Measurements from ENCODE around the gene TIMM29.

Gene TIMM29

DNA sequence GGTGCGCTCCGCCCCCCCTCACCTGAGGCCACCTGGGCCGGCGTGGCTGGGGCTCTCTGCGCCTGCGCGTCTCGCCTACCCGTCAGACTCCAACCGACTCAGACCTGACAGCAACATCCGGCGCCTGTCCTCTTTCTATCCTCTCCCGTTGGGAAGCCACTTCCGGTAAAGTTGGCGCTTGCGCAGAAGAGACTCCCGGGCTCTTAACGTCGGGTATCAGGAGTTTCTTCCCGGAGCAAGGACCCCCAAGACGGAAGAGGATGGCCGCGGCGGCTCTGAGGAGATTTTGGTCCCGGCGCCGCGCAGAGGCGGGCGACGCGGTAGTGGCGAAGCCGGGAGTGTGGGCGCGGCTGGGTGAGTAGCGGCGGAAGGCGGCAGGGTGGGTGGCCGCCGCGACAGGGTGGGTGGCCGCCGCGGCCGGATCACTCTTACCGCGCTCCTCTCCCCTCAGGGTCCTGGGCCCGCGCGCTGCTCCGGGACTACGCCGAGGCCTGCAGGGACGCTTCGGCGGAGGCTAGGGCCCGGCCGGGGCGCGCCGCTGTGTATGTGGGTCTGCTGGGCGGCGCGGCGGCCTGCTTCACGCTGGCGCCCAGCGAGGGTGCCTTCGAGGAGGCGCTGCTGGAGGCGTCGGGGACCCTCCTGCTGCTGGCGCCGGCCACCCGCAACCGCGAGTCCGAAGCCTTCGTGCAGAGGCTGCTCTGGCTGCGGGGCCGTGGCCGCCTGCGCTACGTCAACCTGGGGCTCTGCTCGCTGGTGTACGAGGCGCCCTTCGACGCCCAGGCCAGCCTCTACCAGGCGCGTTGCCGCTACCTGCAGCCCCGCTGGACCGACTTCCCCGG lies at the start of gene TIMM29, which contains the start of gene YIPF2:
Gene TIMM29 (plus strand): TSS at position 249 of the 839 bp plus-strand sequence. CDS start 12 bp downstream, at position 261.
Gene YIPF2 (minus strand): TSS at position 77 of the 839 bp plus-strand sequence. CDS start 229 bp downstream, outside the sequence.
- DNase-seq (ENCODE audit: low read depth, low spot score): peak; percentile 88

DNA sequence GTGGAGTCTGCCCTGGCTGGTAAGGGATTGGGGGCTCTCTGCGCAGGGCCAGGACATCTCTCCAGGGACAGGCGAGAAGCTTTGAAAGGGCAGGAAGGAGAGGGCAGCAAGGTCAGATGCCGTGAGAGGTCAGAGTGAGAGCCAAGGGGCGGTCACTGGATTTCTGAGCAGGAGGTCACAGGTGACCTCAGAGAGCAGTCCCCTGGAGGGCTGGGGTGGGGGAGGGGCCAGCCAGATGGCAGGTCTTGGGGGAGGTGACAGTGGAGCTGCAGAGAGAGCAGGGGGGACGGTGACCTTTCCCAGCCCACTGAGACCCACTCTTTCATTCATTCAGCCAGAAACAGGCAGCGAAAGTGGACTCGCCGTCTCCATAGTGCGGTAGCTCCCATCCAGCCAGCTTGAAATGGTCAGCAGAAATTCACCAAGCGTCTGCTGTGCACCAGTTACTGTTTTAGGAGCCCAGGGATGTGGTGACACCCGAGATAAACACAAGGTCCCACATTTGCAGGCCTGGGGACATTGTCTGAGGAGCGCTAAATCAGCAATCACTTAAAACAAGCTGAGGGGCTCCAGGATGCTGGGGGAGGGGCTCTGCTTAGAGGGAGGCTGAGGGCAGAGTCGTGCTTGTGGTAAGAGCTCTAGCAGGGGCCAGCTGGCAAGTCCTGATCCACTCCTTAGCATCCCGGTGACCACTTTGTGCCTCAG lies 47.1 kb upstream of the TIMM29 start:
- no peak for DNase-seq (ENCODE audit: low read depth, low spot score)

DNA sequence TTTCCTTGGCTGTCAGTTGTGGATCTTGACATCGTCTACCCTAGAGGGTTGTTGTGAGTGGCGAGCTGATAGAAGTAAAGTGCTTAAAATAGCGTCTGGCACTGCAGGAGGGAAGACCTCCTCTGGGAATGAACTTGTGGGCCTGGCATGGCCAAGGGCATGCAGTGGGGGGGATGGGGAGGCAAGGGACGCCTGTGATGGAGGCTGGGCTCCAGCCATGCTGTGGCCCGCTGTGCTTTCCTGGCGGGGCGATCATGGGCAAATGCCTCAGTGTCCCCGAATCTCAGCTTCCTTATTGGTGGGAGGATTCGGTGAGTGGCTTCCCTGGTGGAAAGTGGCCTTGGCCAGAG lies 46.5 kb upstream of the TIMM29 start:
- DNase-seq (ENCODE audit: low read depth, low spot score): no peak

DNA sequence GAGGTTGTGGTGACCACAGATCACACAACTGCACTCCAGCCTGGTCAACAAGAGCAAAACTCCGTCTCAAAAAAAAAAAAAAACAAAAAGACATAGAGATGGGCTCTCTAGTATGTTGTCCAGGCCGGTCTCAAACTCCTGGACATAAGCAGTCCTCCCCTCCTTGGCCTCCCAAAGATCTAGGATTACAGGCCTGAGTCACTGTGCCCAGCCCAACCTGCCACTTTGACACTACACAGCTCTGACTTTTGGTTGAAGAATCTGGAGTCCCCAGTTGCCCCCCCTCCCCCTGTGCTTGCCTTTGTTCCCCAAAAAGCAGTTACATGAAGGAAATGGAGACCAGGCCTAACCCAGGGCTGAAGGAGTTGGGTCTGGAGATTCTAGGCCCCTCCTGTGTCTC lies 44.3 kb upstream of the TIMM29 start:
- no peak for DNase-seq (ENCODE audit: low read depth, low spot score)

DNA sequence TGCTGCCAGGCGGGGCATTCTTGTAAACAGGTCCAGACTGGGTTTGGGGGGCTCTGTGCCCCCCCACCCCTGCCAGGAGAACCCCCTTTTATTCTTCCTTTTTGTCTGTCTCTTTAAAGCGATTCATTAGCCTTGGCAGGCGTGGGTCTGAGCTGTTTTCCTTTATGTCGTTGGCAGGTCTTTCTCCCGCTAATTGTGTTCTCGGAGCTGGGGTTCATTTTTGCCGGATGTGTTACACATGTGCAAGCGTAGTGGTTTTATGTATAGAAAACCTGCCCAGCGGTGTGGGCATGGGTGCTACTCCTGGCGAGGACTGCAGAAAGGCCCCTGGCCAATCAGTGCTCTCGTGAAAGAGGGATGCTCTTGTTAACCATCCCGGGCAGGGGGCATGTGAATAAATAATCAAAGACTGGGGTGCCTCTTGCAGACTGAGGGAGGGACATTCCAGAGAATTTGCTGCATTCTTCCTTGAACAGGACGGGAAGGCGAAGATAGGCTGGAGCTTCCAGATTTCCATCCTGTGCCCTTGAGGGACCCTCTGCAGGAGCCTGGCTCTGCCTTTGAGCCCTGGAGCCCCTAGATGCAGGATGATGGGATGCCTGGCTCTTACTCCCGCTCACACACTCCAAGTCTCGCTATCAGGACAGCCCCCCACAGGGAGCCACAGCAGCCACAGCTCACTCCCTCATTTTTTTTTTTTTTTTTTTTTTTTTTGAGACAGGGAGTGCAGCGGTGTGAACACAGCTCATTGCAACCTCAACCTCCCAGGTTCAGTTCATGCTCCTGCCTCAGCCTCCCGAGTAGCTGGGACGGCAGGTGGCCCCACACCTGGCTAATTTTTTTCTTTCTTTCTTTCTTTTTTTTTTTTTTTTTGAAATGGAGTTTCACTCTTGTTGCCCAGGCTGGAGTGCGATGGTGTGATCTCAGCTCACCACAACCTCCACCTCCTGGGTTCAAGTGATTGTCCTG lies 43.1 kb upstream of the TIMM29 start:
- DNase-seq (ENCODE audit: low read depth, low spot score): no peak

DNA sequence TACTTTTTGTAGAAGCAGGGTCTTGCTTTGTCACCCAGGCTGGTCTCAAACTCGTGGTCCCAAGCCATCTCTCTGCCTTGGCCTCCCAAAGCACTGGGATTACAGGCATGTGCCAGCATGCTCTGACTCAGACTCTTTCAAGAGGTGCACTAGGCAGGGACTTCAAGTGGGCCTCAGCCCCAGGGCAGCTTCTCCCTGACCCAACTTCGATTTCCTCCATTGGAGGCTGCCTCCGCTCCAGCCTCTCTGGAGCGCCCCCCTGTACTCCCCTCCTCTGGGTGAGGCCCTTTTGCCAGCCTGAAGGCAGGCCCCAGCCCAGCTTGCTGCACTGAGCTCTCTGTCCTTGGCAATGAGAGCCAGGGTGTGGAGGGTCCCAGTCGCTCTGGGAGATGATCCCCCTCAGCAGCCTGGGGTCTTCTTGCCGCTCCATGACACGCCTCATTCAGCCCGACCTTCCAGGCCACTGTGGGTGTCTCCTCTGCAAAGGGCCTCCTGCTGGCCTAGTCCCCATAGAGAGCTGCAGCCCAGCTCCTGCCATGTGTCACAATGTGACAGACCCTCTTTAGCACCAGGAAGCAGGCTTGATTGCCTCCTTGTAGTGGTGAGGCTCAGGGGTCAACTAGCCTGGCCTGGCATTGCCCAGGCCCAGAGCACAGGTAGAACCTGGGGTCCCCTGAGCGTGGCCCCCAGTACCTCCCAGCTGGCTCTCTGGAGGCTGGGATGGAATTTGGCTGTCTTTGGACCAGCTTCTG lies 40.8 kb upstream of the TIMM29 start:
- no peak for DNase-seq (ENCODE audit: low read depth, low spot score)

DNA sequence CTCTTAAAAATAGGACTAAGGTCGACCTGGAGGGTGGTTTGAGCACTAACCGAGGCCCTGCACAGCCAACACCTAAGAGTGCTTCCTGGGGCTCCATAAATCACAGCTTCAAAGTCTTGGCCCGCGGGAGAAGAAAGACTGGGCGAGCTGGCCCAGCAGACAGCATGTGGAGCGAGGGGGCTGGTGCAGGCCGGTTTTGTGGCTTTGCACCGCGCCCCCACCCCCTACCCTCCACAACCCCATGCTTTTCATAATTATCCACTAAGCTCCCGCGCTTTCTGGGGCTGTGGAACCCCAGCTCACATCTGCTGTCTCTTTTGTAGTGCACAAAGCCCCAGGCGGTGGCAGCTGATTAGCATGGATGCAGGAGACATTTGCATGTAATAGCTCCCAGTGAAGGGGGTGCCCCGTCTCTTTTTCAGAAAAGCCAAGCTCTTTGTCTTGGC lies 40.2 kb upstream of the TIMM29 start:
- no peak for DNase-seq (ENCODE audit: low read depth, low spot score)

DNA sequence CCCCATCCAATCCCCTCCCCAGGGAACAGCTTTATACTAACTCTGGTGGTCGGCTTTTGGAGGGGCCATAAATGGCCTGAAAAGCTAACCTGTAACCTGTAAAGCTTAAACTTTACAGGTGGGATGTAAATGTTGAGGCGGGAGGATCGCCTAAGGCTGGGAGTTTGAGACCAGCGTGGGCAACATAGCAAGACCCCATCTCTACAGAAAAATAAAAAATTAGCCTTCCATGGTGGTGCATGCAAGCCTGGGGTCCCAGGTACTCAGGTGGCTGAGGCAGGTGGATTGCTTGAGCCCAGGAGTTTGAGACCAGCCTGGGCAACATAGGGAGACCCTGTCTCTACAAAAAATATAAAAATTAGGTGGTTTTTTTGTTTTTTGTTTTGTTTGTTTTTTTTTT lies 38.7 kb upstream of the TIMM29 start:
- DNase-seq (ENCODE audit: low read depth, low spot score): no peak

DNA sequence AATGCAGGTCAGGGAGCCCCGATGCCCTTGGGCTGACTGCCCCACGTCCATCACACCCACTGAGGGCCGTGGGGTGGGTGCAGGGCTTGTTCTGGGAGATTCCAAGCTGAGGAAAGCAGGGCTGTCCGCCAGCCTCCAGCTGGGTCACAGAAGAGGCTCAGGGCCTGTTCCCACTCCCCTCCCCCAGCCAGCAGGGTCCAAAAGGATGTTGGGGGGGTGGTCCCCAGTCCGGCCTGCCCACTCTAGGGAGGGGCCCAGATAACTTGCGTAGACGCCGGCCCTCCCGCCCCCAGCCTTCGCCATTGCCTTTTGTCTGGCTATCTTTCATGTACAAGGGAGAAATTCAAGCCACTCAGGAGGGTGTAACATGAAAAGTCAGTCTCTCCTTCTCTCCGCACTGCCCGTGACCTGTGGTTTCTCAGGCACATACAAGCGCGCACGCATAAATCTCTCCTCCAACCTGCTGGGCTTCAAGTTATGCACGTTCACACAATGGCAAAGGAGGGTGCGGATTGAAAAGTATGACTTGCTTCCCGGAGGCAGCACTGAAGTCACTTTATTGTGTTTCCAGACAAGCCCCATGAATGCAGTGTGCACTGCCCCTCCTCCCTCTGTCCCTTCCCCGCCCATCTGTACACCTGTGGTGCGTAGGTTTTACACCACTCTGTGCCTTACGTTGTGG lies 37.1 kb upstream of the TIMM29 start:
- no peak for DNase-seq (ENCODE audit: low read depth, low spot score)

DNA sequence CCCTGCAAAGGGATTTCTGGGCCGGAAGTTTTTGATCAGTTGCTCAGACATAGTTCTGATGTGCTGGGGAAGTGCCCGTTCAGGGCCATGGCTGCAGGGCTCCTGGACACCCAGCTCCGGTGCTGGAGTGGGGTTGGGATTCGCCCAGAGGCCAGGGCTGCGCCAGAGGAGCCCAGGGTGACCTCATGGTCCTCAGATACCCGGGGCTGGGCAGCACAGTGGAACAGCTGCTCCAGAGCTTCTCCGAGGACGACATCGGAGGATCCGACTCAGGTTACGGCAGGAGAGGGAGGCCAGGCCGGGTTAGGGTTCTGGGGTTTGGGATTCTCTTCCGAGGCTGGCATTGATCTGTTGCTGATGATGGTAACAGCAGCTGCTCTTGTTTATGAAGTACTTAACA lies 36.4 kb upstream of the TIMM29 start:
- no peak for DNase-seq (ENCODE audit: low read depth, low spot score)

DNA sequence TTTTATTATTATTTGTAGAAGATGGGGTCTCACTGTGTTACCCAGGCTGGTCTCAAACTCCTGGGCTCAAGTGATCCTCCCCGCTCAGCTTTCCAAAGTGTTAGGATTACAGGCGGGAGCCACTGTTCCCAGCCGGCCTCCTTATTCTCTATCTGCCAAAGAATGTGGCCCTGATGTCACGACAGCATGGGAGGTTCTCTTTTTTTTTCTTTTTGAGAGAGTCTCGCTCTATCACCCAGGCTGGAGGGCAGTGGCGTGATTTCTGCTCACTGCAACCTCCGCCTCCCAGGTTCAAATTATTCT lies 33.7 kb upstream of the TIMM29 start:
- no peak for DNase-seq (ENCODE audit: low read depth, low spot score)

DNA sequence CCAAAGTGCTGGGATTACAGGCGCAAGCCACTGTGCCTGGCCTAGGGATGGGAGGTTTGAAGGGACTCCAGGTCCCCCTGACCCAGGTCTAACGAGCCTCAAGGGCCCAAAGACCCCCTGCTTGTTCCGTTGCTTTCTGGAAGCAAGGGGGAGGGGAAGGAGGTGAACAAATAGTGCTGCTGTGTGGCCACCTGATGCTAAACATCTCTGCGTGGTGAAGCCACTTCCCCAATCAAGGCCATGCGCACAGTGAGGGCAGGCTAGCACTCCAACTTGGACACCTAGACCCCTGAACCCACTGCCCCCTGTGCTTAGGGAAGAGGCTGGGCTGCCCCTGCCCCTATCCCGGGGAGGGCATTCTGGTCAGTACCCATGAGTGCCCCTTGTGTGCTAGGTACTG lies 33.2 kb upstream of the TIMM29 start:
- no peak for DNase-seq (ENCODE audit: low read depth, low spot score)

DNA sequence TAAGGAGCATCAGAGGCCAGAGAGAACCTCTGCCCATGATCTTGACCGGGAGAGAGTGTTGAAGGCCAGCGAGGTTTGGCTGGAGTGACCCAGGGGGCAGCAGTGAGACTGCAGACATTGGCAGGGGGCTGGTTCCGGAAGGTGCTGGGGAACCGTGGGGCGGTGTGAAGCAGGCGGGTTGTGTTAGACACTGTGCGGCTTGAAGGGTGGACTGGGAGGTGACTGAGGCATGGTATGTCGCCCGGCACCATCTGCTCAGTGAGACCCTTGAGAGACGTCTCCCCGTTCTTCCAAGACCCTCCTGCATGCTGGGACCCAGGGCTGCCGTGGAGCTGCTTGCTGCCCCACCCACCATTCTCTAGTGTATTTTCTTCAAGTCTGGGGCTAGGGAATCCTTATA lies 32.7 kb upstream of the TIMM29 start:
- DNase-seq (ENCODE audit: low read depth, low spot score): no peak

DNA sequence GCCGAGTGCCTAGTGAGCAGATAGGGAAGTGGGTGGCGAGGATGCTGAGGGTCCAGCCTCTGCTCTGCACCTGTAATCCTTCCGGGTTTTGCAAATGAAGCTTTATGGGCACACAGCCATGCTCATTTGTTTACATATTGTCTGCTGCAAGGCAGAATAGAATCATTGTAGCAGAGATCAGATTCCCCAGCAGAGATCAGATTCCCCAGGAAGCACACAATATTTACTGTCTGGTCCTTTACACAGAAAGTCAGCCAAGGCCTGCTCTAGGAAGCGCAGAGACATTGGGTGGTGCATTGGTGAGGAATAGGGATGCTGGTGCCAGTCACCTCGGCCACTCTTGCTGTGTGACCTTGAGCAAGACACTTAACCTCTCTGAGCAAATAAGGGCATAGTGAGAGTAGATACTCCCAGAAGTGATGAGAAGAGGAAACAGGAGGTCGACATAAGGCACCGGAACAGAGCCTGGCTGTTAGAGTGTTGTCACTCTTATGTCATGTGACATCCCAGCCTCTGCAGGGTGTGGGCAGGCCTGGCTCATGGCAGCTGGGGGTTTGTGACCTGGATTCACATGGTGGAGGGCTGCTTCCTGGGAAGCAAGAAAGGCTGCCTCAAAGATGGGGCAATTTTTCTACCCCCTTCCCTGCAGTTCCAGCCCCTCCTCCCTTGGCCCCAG lies 31.6 kb upstream of the TIMM29 start:
- no peak for DNase-seq (ENCODE audit: low read depth, low spot score)

DNA sequence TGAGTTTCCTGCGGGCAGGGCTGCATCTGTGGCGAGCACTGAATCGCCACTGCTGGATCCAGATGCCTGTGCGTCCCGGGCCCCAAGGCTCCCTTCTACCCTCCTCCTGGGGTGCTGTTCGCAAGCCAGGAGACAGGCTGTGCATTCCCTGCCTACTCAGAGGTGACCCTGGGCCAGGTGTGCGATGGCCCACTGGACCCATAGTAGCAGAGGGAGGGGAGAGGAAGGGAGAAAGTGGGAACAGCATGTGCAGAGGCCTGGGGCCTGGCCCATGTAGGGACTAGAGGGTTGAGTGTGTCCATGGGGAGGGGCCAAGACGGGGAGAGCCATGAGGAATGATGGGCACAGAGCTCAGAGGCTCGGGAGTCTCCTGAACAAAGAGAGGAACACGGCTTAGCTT lies 30.0 kb upstream of the TIMM29 start:
- DNase-seq (ENCODE audit: low read depth, low spot score): no peak

DNA sequence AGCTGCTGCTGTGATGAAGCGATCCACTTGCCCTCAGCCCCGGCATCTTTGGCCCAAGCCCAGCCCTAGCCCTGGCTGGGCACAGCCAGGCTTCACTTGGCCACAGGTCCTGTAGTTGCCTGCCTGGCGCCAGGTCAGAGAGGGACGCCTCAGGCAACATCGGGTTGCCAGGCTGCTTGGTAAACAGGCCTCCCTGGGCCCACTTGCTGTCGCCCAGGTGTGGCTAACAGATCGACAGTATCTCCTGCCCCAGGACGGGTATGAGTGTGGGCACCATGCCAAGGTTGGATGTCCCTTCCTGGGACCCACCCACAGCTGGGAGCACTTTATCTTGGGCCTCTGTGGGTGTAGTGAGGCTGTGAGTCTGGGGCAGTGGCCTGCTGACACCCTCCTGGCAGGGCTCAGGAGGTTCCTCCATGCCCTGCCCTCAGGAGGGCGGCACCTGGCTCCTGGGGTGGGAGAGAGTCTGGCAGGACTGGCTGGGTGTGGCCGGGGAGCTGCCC lies 29.4 kb upstream of the TIMM29 start:
- no peak for DNase-seq (ENCODE audit: low read depth, low spot score)

DNA sequence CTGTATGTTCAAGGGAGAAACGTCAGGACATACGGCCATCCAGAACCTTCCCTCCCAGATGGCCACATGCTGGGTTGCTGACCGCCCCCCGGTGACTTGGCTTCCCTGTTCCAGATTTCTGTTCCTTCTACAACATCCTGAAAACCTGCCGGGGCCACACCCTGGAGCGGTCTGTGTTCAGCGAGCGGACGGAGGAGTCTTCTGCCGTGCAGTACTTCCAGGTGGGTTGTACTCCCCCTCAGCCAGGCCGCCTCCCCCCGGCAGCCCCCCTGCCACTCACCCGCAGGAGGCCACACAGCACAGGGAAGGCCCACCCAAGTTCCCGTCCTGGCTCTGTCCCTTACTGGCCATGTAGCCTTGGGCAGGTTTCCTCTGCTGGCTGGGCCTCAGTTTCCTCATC lies 20.7 kb upstream of the TIMM29 start:
- DNase-seq (ENCODE audit: low read depth, low spot score): no peak

DNA sequence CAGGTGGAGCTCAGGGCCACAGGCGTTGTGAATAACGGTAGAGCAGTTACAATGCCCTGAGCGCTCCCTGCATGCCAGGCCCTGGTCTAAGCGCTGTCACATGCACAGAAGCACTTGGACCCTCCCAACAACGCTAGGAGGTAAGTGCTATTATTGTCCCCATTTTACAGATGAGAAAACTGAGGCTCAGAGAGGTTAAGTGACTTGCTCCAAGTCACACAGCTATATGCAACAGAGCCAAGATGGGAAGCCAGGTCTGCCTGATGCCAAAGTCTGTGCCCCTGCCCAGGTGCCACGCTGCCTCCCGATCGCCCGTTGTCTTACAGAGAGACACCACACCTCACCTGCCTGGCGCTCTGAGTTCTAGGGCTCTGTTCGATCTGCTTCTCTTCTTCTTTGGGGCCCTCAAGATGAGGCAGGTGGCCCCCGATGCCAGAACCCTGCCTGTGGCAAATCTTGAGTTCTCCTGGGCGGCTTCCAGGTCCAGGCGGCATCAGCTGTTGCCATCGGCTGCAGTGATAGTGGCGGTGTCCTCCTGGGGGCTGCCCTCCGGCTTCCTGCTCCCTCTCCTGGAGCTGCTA lies 20.1 kb upstream of the TIMM29 start:
- DNase-seq (ENCODE audit: low read depth, low spot score): no peak

DNA sequence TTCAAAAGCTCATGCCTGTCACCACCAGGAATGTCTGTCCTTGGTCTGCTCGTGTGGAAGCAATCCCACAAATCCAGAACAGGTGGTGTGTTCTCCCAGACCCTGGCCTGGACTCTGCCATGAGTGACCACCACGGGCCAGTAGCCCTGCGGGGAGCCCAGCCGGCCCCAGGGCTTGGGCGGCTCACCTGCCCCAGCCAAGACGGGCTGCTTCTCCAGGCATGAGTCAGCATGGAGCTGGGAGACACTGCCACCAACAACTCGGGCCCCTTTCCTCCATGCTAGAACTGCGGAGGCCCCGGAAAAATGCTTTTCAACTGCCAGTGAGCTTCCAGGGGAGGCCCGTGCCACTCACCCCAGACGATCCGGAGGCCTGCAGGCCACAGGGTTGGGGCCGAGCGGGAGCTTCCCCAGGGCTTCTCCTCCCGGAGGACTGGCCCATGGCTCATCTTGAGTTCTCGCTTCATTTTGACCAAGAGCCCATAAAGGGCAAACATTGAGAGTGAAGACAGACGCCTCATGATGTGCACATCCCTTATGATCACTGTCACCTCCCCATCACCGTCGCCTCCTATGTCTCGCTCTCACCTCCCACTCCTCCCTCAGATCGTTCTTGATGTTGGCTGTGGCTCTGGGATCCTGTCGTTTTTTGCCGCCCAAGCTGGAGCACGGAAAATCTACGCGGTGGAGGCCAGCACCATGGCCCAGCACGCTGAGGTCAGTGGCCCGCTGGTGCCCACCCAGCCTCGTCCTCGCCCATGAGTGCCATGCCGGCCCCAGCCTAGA lies 16.8 kb upstream of the TIMM29 start:
- no peak for DNase-seq (ENCODE audit: low read depth, low spot score)
